ENCODE results near the gene CENPVL3. TPM values are rescaled to one million over a fixed set of nuclear protein-coding genes. Genes with fewer than 3 reads are reported as not detected.
A peak's percentile ranks its signal among the peaks of the same experiment; 100 is the strongest.
"Not testable (repeated sequence)": the region's sequence is repeated elsewhere in the genome, so short reads cannot be mapped to it uniquely, and the experiment has no call there.

CENPVL3 gene
- polyA plus RNA-seq (2012; ENCODE audit: missing spikeins) = not detected

GRCh38 chrX:51618241-51619155, at the start of gene CENPVL3:
TSS of gene CENPVL3 (minus strand) at chrX:51618912. CDS start at chrX:51618873, 39 bp downstream.
- not testable (repeated sequence) for DNase-seq (ENCODE audit: insufficient read length); FAIRE-seq

DNA sequence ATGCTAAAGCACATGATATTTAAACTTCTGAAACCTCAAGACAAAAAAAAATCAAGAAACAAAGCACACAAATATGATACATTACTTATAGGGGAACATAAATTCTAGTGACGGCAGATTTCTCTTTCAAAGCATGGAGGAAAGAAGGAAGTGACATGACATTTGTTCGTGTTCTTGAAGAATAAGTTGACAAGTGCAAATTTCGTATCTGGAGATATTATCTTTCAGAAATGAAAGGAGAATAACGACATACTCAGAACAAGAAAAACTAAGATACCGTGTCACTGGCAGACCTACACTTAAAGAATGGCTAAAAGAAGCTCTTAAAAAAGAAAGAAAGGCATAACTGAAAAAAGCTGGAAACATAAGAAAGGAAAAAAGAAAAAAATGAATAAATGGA, 47.3 kb upstream of the CENPVL3 start:
- TF ChIP-seq POLR2A (IDR thresholded peaks at IDR 0.05; ENCODE audit: low read depth, low read length) (no peak), POLR2AphosphoS5 (IDR thresholded peaks at IDR 0.05; ENCODE audit: low read depth, low read length) (no peak), TAF1 (IDR thresholded peaks at IDR 0.05; ENCODE audit: borderline replicate concordance, low read depth, low read length) (no peak)

GRCh38 chrX:51643377-51643776, 24.7 kb upstream of the CENPVL3 start:
- no peak for FAIRE-seq
- TF ChIP-seq POLR2A (IDR thresholded peaks at IDR 0.05; ENCODE audit: low read depth, low read length) (no peak), POLR2AphosphoS5 (IDR thresholded peaks at IDR 0.05; ENCODE audit: low read depth, low read length) (no peak), TAF1 (IDR thresholded peaks at IDR 0.05; ENCODE audit: borderline replicate concordance, low read depth, low read length) (no peak)
- DNase-seq (ENCODE audit: insufficient read length) = no peak

More for the DNA sequence above, 47.3 kb upstream of the CENPVL3 start:
- DNase-seq (ENCODE audit: insufficient read length) = no peak
- no peak for FAIRE-seq

DNA sequence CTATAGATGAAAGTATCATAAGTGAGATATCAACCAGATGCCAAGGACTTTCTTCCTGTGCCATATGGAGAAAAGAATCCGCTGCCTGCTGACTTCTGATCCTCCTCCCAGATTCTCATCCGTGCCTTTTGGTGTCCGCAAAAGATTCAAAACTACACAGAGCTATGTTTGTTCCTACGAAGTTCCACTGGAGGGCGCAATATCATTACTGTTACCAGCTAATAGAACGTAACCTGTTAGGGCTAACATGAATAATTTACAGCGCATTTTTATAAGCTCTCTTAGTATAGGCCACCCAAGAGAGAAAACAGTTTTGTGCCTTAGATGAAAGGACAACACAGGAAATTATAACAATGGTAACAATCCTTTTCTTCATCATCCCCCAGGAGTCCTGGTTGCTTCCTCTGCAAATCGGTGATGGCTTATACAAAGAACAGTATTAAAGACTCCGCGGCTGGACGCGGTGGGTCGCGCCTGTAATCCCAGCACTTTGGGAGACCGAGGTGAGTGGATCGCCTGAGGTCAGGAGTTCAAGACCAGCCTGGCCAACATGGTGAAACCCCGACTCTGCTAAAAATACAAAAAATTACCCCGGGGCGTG, 22.8 kb upstream of the CENPVL3 start:
- TF ChIP-seq POLR2A (IDR thresholded peaks at IDR 0.05; ENCODE audit: low read depth, low read length) (no peak), POLR2AphosphoS5 (IDR thresholded peaks at IDR 0.05; ENCODE audit: low read depth, low read length) (no peak), TAF1 (IDR thresholded peaks at IDR 0.05; ENCODE audit: borderline replicate concordance, low read depth, low read length) (no peak)
- no peak for FAIRE-seq
- no peak for DNase-seq (ENCODE audit: insufficient read length)

DNA sequence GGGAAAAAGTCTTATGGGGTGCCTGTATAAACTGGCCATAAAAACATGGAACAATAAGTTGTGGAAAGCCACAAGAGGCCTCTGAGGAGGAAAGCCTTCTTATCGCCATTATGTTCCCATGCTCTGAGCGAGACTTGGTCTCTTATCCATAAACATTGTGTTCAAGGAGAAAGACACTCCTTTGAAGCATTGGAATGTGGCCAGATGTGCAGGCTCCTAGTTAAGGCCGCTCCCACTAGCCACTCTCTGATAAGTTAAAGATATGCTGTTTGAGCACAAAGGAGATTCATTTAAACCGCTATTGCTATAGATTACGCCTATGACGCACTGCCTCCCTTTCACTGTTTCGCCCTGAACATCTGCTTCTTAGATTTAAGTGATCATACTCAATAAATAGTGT, 17.8 kb upstream of the CENPVL3 start:
- FAIRE-seq; DNase-seq (ENCODE audit: insufficient read length): not testable (repeated sequence)

GRCh38 chrX:51614353-51615012, 4.2 kb downstream of the CENPVL3 start:
- FAIRE-seq (peak; percentile 5), DNase-seq (ENCODE audit: insufficient read length) (no peak)
- TF ChIP-seq POLR2AphosphoS5 (IDR thresholded peaks at IDR 0.05; ENCODE audit: low read depth, low read length) (no peak), POLR2A (IDR thresholded peaks at IDR 0.05; ENCODE audit: low read depth, low read length) (no peak), TAF1 (IDR thresholded peaks at IDR 0.05; ENCODE audit: borderline replicate concordance, low read depth, low read length) (no peak)

- FAIRE-seq (no peak), DNase-seq (ENCODE audit: insufficient read length) (no peak)
- TF ChIP-seq POLR2AphosphoS5 (IDR thresholded peaks at IDR 0.05; ENCODE audit: low read depth, low read length) (no peak), POLR2A (IDR thresholded peaks at IDR 0.05; ENCODE audit: low read depth, low read length) (no peak), TAF1 (IDR thresholded peaks at IDR 0.05; ENCODE audit: borderline replicate concordance, low read depth, low read length) (no peak)
These were observed 9.9 kb downstream of the CENPVL3 start for GRCh38 chrX:51608766-51609165.

- DNase-seq (ENCODE audit: insufficient read length) (no peak), FAIRE-seq (no peak)
- TF ChIP-seq POLR2AphosphoS5 (IDR thresholded peaks at IDR 0.05; ENCODE audit: low read depth, low read length) (no peak), TAF1 (IDR thresholded peaks at IDR 0.05; ENCODE audit: borderline replicate concordance, low read depth, low read length) (no peak), POLR2A (IDR thresholded peaks at IDR 0.05; ENCODE audit: low read depth, low read length) (no peak)
These were observed 10.6 kb downstream of the CENPVL3 start for GRCh38 chrX:51608126-51608525.

DNA sequence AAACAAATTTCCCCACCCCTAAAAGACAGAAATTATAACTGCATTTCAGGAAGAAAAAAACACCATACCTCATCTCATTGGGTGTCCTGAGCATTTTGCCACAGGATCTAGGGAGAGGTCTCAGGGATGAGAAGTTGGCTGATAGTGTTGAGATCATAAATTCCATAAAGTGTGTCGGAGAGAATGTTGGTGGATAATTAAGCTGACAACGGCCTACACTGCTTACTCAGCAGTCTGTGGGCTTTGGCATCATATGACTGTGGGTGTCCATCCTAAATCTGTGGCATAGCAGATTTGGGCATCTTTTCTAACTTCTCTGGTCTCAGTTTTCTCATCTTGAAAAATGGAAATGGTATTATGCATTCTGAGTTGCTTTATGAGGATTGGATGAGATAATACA, 12.3 kb downstream of the CENPVL3 start:
- FAIRE-seq (no peak), DNase-seq (ENCODE audit: insufficient read length) (no peak)
- no peak for TF ChIP-seq POLR2A (IDR thresholded peaks at IDR 0.05; ENCODE audit: low read depth, low read length)
- TF ChIP-seq POLR2AphosphoS5 (IDR thresholded peaks at IDR 0.05; ENCODE audit: low read depth, low read length) = no peak
- no peak for TF ChIP-seq TAF1 (IDR thresholded peaks at IDR 0.05; ENCODE audit: borderline replicate concordance, low read depth, low read length)

GRCh38 chrX:51598899-51599298, 19.8 kb downstream of the CENPVL3 start:
- DNase-seq (ENCODE audit: insufficient read length) = no peak
- TF ChIP-seq POLR2AphosphoS5 (IDR thresholded peaks at IDR 0.05; ENCODE audit: low read depth, low read length) (no peak), TAF1 (IDR thresholded peaks at IDR 0.05; ENCODE audit: borderline replicate concordance, low read depth, low read length) (no peak), POLR2A (IDR thresholded peaks at IDR 0.05; ENCODE audit: low read depth, low read length) (no peak)
- no peak for FAIRE-seq

- TF ChIP-seq POLR2AphosphoS5 (IDR thresholded peaks at IDR 0.05; ENCODE audit: low read depth, low read length) (no peak), TAF1 (IDR thresholded peaks at IDR 0.05; ENCODE audit: borderline replicate concordance, low read depth, low read length) (no peak), POLR2A (IDR thresholded peaks at IDR 0.05; ENCODE audit: low read depth, low read length) (no peak)
- DNase-seq (ENCODE audit: insufficient read length) (no peak), FAIRE-seq (no peak)
These were observed 46.8 kb downstream of the CENPVL3 start for GRCh38 chrX:51571874-51572273.

DNA sequence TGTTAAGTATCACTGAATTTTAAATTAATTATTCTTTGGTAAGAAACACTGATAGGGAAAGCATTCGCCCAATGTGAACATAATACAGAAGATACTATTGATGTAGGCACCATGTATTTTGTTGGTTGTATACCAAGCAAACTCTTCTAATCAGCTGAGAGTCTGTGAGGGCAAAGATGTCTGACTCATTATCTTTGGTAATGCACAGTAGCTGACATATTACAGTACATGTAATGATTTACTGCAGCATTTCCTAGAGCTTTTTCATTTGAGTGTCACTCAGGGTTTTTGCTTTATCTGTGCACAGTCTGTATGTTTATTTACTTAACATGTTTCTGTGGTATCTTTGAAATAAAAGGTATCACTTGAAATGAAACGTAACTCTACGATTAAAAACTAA, 49.2 kb downstream of the CENPVL3 start:
- DNase-seq (ENCODE audit: insufficient read length) (no peak), FAIRE-seq (no peak)
- TF ChIP-seq POLR2A (IDR thresholded peaks at IDR 0.05; ENCODE audit: low read depth, low read length) (no peak), TAF1 (IDR thresholded peaks at IDR 0.05; ENCODE audit: borderline replicate concordance, low read depth, low read length) (no peak)

All from GM12892 (cell line).